GM12878 (cell line): ENCODE measurements around the gene TRPM5. TPM values are rescaled to one million over a fixed set of nuclear protein-coding genes. Genes with fewer than 3 reads are reported as not detected.

Source experiments
- ATAC-seq: fragments of 200-7000 bp; cut with Tn5 transposase; 3 replicates; pipeline ENCODE4 v1.9.1; 2020; ENCODE audit warnings: mild to moderate bottlenecking, moderate library complexity
- BruUV-seq: library from RNA; stranded (reverse); fragments of 400-500 nt; replicated peaks from 2 replicates; lab custom pipeline; 2021; lab: Mats Ljungman, UMichigan
- CTCF ChIA-PET: fragments of 300-600 bp; sonication (Branson Sonifier 250); formaldehyde crosslinking; extraction: SDS; loops from one replicate; lab custom pipeline; 2021; ENCODE audit warnings: inconsistent platforms; lab: Yijun Ruan, JAX
- POLR2A ChIA-PET: fragments of 350-600 bp; formaldehyde crosslinking; extraction: SDS; loops from one replicate; lab custom pipeline; 2021; ENCODE audit warnings: inconsistent platforms; lab: Charles Lee
- RAD21 ChIA-PET: fragments of 300-600 bp; sonication (Branson Sonifier 250); formaldehyde crosslinking; loops from one replicate; lab custom pipeline; 2023; ENCODE audit warnings: antibody characterized with exemption; ENCODE audit not compliant: unreplicated experiment; lab: Charles Lee
- SMC1A ChIA-PET: fragments of 300-600 bp; sonication (Branson Sonifier 250); formaldehyde crosslinking; loops from one replicate; lab custom pipeline; 2023; ENCODE audit not compliant: unreplicated experiment, uncharacterized antibody; lab: Charles Lee
- DNase-seq: peaks from one replicate; pipeline ENCODE4 v3.0.0-alpha.2; 2011; ENCODE audit warnings: low read depth, low spot score
- FAIRE-seq: peaks from 3 replicates; lab custom pipeline; 2011; peaks lifted over from hg19 to GRCh38; lab: Jason Lieb, UNC
- H2AFZ ChIP-seq: 2 replicates; pipeline ENCODE4 v1.6.0; 2011; ENCODE audit warnings: low read depth, low read length, control low read depth; ENCODE audit not compliant: control insufficient read depth
- H3K27ac ChIP-seq: 2 replicates; pipeline ENCODE4 v1.5.1; 2011; ENCODE audit warnings: control low read depth; ENCODE audit not compliant: control insufficient read depth, insufficient read depth
- H3K27me3 ChIP-seq, 2 experiments: replicated peaks in 1 of 2; 2 replicates each; pipeline versions ENCODE4 v1.6.0 to v1.6.1; 2011; ENCODE audit warnings: low read length in 1 of 2; ENCODE audit not compliant: control insufficient read depth in 2 of 2, insufficient read depth in 2 of 2
- H3K36me3 ChIP-seq, 2 experiments: 2 replicates each; pipeline ENCODE4 v1.5.1; 2011; ENCODE audit warnings: low read length in 1 of 2; ENCODE audit not compliant: control insufficient read depth in 2 of 2, insufficient read depth in 2 of 2
- H3K4me1 ChIP-seq: 2 replicates; pipeline ENCODE4 v1.6.1; 2011; ENCODE audit warnings: mild to moderate bottlenecking, low read length, moderate library complexity, mixed read lengths; ENCODE audit not compliant: control insufficient read depth, insufficient read depth
- H3K4me2 ChIP-seq: 2 replicates; pipeline ENCODE4 v1.6.0; 2011; ENCODE audit warnings: control low read depth; ENCODE audit not compliant: control insufficient read depth, insufficient read depth
- H3K4me3 ChIP-seq: fragments of 200-600 bp; sonication (generic); 2 replicates; pipeline ENCODE4 v1.5.1; 2016
- H3K79me2 ChIP-seq: 2 replicates; pipeline ENCODE4 v1.6.0; 2011; ENCODE audit warnings: low read length; ENCODE audit not compliant: control insufficient read depth, insufficient read depth
- H3K9ac ChIP-seq: 2 replicates; pipeline ENCODE4 v1.8.0; 2011; ENCODE audit warnings: low read length, control low read depth, mixed read lengths; ENCODE audit not compliant: control insufficient read depth, insufficient read depth
- H3K9me3 ChIP-seq: replicated peaks from 3 replicates; pipeline ENCODE4 v1.5.1; 2011; ENCODE audit warnings: mild to moderate bottlenecking, low read length; ENCODE audit not compliant: control insufficient read depth, insufficient read depth
- H4K20me1 ChIP-seq: 2 replicates; pipeline ENCODE4 v1.6.0; 2011; ENCODE audit not compliant: control insufficient read depth, insufficient read depth
- CEBPB ChIP-seq, 2 experiments: fragments of 150-350 bp in 1 of 2; IDR thresholded peaks; 2 replicates each; pipeline ENCODE4 v1.6.1; 2012 to 2014; ENCODE audit warnings: low read depth in 2 of 2, low read length in 2 of 2, borderline replicate concordance in 1 of 2, inconsistent platforms in 1 of 2
- CHD4 ChIP-seq: fragments of 200-600 bp; sonication (generic); IDR thresholded peaks from 2 replicates; pipeline ENCODE4 v1.6.1; 2016; ENCODE audit warnings: mild to moderate bottlenecking
- E4F1 ChIP-seq: fragments of 450-650 bp; IDR thresholded peaks from 2 replicates; pipeline ENCODE4 v1.6.1; 2018; ENCODE audit warnings: borderline replicate concordance, mild to moderate bottlenecking; ENCODE audit not compliant: partially characterized antibody
- FOXM1 ChIP-seq: IDR thresholded peaks from 2 replicates; pipeline ENCODE4 v1.6.1; 2012; ENCODE audit warnings: low read depth, mild to moderate bottlenecking, inconsistent platforms, low read length, moderate library complexity
- HDAC2 ChIP-seq: fragments of 200-600 bp; sonication (generic); IDR thresholded peaks from 2 replicates; pipeline ENCODE4 v1.6.1; 2017
- IKZF1 ChIP-seq: fragments of 450-650 bp; conservative IDR thresholded peaks from 2 replicates; pipeline ENCODE4 v1.6.1; 2017; ENCODE audit warnings: antibody characterized with exemption, mild to moderate bottlenecking
- JUND ChIP-seq: IDR thresholded peaks from 2 replicates; pipeline ENCODE4 v1.6.1; 2012; ENCODE audit warnings: low read depth, mild to moderate bottlenecking, low read length, improper control_type of control experiment, moderate library complexity
- MAX ChIP-seq: IDR thresholded peaks from 2 replicates; pipeline ENCODE4 v1.6.1; 2012; ENCODE audit warnings: low read depth, low read length, improper control_type of control experiment
- PAX5 ChIP-seq: IDR thresholded peaks from 2 replicates; pipeline ENCODE4 v1.6.1; 2011; ENCODE audit warnings: low read depth, low read length, borderline replicate concordance
- POLR2A ChIP-seq: IDR thresholded peaks from 2 replicates; pipeline ENCODE4 v1.6.1; 2011; ENCODE audit warnings: low read depth, mild to moderate bottlenecking, low read length
- POLR2AphosphoS5 ChIP-seq: IDR thresholded peaks from 2 replicates; pipeline ENCODE4 v1.6.1; 2011; ENCODE audit warnings: mild to moderate bottlenecking, low read length, inconsistent platforms
- RELA ChIP-seq: fragments of 450-650 bp; IDR thresholded peaks from 2 replicates; pipeline ENCODE4 v1.8.0; 2014; ENCODE audit warnings: borderline replicate concordance; ENCODE audit not compliant: partially characterized antibody
- RFX5 ChIP-seq: IDR thresholded peaks from 2 replicates; pipeline ENCODE4 v1.6.1; 2011; ENCODE audit warnings: low read depth, low read length, improper control_type of control experiment
- SMAD5 ChIP-seq: IDR thresholded peaks from 2 replicates; pipeline ENCODE4 v1.6.1; 2016; ENCODE audit warnings: antibody characterized with exemption, low read depth
- WRNIP1 ChIP-seq: IDR thresholded peaks from 2 replicates; pipeline ENCODE4 v1.6.1; 2011; ENCODE audit warnings: low read depth, low read length, improper control_type of control experiment, borderline replicate concordance
- ZNF274 ChIP-seq: IDR thresholded peaks from one replicate; pipeline ENCODE4 v1.8.0; 2011; ENCODE audit not compliant: insufficient read length, insufficient read depth
- WGBS: methylation state at CpG from one replicate; pipeline ENCODE4 v1.1.6; 2016; ENCODE audit warnings: low lambda C conversion rate; ENCODE audit not compliant: insufficient replicate concordance, insufficient coverage; ENCODE audit errors: missing lambda C conversion rate; 5-methylcytosine and 5-hydroxymethylcytosine counted together
- in situ Hi-C: fragments of 300-500 bp; cut with MboI; formaldehyde crosslinking; loops from 9 replicates; pipeline ENCODE4 v1.14.3; 2018; ENCODE audit warnings: mixed read lengths
- intact Hi-C: fragments of 100-400 bp; cut with micrococcal nuclease; formaldehyde crosslinking; loops from one replicate; pipeline ENCODE4 v1.14.2; 2022; ENCODE audit not compliant: unreplicated experiment
- polyA plus RNA-seq, 11 experiments: library from polyadenylated mRNA; depleted of rRNA in 4 of 11; unstranded in 6 of 11; stranded (reverse) in 5 of 11; fragments of >200 nt; fragmentation: Nextera tagmentation in 4 of 11; fragmentation: Illumina TruSeq in 1 of 11; extraction: Ambion mirVana in 4 of 11; extraction: Trizol in 1 of 11; gene quantifications; 1 replicate in 1 of 11; 2 replicates in 10 of 11; pipeline versions ENCODE4 v1.2.1 to v1.2.3, GENCODE V29; 2011 to 2016; ENCODE audit warnings: inconsistent platforms in 2 of 11, missing spikeins in 2 of 11, low read depth in 1 of 11
- total RNA-seq, 4 experiments: library from RNA; depleted of rRNA in 3 of 4; stranded (reverse); fragments of >200 nt in 3 of 4; fragmentation: Illumina TruSeq in 1 of 4; extraction: Trizol in 1 of 4; gene quantifications; 2 replicates each; pipeline versions ENCODE4 v1.2.1 to v1.2.3, GENCODE V29; 2013 to 2021
- TF ChIP-seq, protein P1 (sequence below): fragments of 450-650 bp; formaldehyde crosslinking; IDR thresholded peaks from 2 replicates; pipeline ENCODE4 v1.4.0; 2022; ENCODE audit warnings: mild to moderate bottlenecking, moderate library complexity

Gene TRPM5
- total and polyA plus RNA-seq, 10 of the 15 experiments (the other 5 are each of a cell fraction or from before 2014, with no cell fraction given) = not detected

DNA sequence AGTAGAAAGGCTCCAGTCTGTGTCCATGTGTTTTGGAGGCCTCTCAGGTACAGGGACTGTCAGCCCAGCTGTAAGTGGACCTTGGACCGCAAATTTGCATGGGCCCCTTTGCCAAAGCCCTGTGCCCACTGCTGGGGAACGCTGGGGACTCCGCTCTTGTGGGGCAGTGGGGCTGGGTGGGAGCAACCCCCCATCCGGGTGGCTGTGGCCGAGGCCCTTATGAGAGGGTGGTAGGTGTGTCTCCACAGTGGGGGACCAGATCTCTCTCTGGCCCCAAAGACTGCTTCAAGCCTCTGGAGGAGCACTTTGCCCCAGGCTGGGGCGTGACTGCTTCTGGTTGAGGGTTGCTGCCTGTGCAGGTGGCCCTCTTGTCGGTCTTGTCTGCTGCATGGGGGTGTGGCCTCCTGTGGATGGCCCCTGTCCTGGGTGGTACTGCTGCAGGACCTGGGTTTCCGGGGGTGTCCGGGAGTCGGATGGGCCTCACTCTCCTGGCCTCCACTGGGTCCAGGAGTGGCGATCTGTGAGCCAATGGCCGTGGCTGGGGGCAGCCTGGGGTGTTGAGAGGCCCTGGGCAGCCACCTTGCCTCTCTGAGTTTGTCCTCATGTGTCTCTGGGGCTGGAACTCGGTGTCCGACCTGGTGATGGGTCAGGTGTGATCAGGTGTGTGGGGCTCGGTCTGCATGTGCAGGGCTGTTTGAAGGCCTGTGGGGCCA, 16.4 kb upstream of the TRPM5 start (continued):
- TF ChIP-seq CEBPB (IDR thresholded peaks at IDR 0.05; ENCODE audit: borderline replicate concordance in 1 of 2, low read depth in 2 of 2, low read length in 2 of 2) = no peak
- TF ChIP-seq, all 136 proteins: peak for 0

GRCh38 chr11:2459796-2460531, 15.7 kb upstream of the TRPM5 start:
- no TSS peak for BruUV-seq
- ChIA-PET POLR2A (interaction anchor here (0.6 to 0.7 kb wide), 2 partner anchors 60 to 92 kb away, joined by 3 to 4 read pairs; partner anchors contain the start of gene TSSC4), SMC1A (no interaction called here), RAD21 (interaction anchor here (0.6 to 1.0 kb wide), 2 partner anchors 73 to 418 kb away, joined by 3 to 4 read pairs; no protein-coding TSS in a partner anchor), CTCF (no interaction called here)
- Histone ChIP-seq H3K4me2 (no peak overlapping the region), H4K20me1 (no peaks in the 10 kb centered on the region), H3K27me3 (no peaks in the 10 kb centered on the region; a peak in 1 of 4 replicates), H3K4me1 (no peaks in the 10 kb centered on the region), H3K9me3 (no peaks in the 10 kb centered on the region), H3K36me3 (no peaks in the 10 kb centered on the region), H2AFZ (no peak overlapping the region), H3K9ac (no peak overlapping the region), H3K4me3 (no peak overlapping the region), H3K79me2 (no peaks in the 10 kb centered on the region), H3K27ac (no peak overlapping the region)
- in situ Hi-C loops (no loop called here), intact Hi-C loops (no loop called here)
- no peak for FAIRE-seq
- 32% methylated on average over 13 of the region's 13 CpGs for WGBS
- no peak for DNase-seq
- no peak for ATAC-seq
- TF ChIP-seq HDAC2 (no peak), SMAD5 (no peak), FOXM1 (no peak), MAX (no peak), CHD4 (no peak), RFX5 (no peak), E4F1 (no peak), JUND (no peak), PAX5 (no peak), WRNIP1 (no peak), IKZF1 (no peak), POLR2AphosphoS5 (no peak), RELA (no peak), POLR2A (no peak), ZNF274 (no peak)
- TF ChIP-seq, protein P1, sequence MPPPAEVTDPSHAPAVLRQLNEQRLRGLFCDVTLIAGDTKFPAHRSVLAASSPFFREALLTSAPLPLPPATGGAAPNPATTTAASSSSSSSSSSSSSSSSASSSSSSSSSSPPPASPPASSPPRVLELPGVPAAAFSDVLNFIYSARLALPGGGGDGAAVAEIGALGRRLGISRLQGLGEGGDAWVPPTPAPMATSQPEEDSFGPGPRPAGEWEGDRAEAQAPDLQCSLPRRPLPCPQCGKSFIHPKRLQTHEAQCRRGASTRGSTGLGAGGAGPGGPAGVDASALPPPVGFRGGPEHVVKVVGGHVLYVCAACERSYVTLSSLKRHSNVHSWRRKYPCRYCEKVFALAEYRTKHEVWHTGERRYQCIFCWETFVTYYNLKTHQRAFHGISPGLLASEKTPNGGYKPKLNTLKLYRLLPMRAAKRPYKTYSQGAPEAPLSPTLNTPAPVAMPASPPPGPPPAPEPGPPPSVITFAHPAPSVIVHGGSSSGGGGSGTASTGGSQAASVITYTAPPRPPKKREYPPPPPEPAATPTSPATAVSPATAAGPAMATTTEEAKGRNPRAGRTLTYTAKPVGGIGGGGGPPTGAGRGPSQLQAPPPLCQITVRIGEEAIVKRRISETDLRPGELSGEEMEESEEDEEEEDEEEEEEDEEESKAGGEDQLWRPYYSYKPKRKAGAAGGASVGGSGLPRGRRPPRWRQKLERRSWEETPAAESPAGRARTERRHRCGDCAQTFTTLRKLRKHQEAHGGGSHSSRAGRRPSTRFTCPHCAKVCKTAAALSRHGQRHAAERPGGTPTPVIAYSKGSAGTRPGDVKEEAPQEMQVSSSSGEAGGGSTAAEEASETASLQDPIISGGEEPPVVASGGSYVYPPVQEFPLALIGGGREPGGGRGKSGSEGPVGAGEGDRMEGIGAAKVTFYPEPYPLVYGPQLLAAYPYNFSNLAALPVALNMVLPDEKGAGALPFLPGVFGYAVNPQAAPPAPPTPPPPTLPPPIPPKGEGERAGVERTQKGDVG (CRISPR knock-in tag) = no peak
